Prostate gland (tissue), 2 donors: ENCODE data around the gene NRK.

ENCODE experiments used
- CTCF ChIP-seq, 4 experiments: fragments of 200-600 bp in 2 of 4; fragments of 450-650 bp in 2 of 4; sonication (generic) in 2 of 4; IDR thresholded peaks; 1 replicate in 3 of 4; 2 replicates in 1 of 4; pipeline ENCODE4 v1.5.1; 2016 to 2019; ENCODE audit warnings: antibody characterized with exemption in 4 of 4, mild to moderate bottlenecking in 2 of 4, moderate library complexity in 2 of 4
- POLR2A ChIP-seq: fragments of 450-650 bp; IDR thresholded peaks from one replicate; pipeline ENCODE4 v1.6.1; 2016; ENCODE audit warnings: antibody characterized with exemption, mild to moderate bottlenecking

- TF ChIP-seq CTCF (IDR thresholded peaks at IDR 0.05) (no peak), POLR2A (no peak)
Observed at GRCh38 chrX:105865709-105866108, 43.4 kb downstream of the NRK start.
